ENCODE measurements around the gene TMEM250.

- TF ChIP-seq YY1 (IDR thresholded peaks at IDR 0.05; ENCODE audit: insufficient read depth, insufficient read length): no peak
- TF ChIP-seq ZNF274 (IDR thresholded peaks at IDR 0.05; ENCODE audit: low read depth, low read length): no peak
Observed at GRCh38 chr9:136115206-136115605, 3.5 kb downstream of the TMEM250 start.

Measured in NT2/D1 (cell line).